Thyroid gland (tissue), 4 donors: ENCODE results near the gene SPATS1.

Experiments
- POLR2A ChIP-seq, 2 donors: fragments of 450-650 bp; IDR thresholded peaks; one replicate each; pipeline ENCODE4 v1.6.1; 2017; ENCODE audit warnings: antibody characterized with exemption in 2 of 2, mild to moderate bottlenecking in 2 of 2, moderate library complexity in 1 of 2
- TF ChIP-seq, protein P1 (sequence below), 6 experiments: fragments of 200-600 bp in 3 of 6; fragments of 450-650 bp in 3 of 6; sonication (generic) in 3 of 6; IDR thresholded peaks; one replicate each; pipeline ENCODE4 v1.5.1; 2016 to 2019; ENCODE audit warnings: antibody characterized with exemption in 6 of 6, mild to moderate bottlenecking in 2 of 6, inconsistent platforms in 1 of 6, moderate library complexity in 1 of 6

DNA sequence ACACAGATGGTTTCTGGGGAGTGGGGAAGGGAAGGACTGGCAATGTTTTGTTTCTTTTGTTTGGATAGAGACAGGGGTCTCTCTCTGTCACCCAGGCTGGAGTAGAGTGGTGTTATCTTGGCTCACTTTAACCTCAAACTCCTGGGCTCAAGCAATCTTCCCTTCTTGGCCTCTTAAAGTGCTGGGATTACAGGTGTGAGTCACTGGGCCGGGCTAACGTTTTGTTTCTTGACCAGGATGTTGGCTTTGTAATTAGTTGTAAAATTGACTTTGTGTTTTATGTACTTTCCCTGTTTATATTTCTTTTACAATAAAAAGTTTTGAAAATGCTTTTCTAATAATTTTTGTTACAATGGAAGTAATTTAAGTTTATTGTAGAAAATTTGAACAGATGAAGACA lies 10.9 kb downstream of the SPATS1 start:
- TF ChIP-seq, protein P1, sequence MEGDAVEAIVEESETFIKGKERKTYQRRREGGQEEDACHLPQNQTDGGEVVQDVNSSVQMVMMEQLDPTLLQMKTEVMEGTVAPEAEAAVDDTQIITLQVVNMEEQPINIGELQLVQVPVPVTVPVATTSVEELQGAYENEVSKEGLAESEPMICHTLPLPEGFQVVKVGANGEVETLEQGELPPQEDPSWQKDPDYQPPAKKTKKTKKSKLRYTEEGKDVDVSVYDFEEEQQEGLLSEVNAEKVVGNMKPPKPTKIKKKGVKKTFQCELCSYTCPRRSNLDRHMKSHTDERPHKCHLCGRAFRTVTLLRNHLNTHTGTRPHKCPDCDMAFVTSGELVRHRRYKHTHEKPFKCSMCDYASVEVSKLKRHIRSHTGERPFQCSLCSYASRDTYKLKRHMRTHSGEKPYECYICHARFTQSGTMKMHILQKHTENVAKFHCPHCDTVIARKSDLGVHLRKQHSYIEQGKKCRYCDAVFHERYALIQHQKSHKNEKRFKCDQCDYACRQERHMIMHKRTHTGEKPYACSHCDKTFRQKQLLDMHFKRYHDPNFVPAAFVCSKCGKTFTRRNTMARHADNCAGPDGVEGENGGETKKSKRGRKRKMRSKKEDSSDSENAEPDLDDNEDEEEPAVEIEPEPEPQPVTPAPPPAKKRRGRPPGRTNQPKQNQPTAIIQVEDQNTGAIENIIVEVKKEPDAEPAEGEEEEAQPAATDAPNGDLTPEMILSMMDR (IDR thresholded peaks at IDR 0.05): no peak
- TF ChIP-seq POLR2A (IDR thresholded peaks at IDR 0.05): no peak
